Astrocyte (in vitro differentiated cells and primary cell): ENCODE measurements around the gene CDC42BPA. TPM values are rescaled to one million over a fixed set of nuclear protein-coding genes. Genes with fewer than 3 reads are reported as not detected.

ENCODE experiments used
- DNase-seq: peaks from one replicate; pipeline ENCODE4 v3.0.0-alpha.2; 2010; ENCODE audit warnings: low read depth
- FAIRE-seq: peaks from 2 replicates; lab custom pipeline; 2011; peaks lifted over from hg19 to GRCh38; lab: Jason Lieb, UNC
- H2AFZ ChIP-seq: 2 replicates; pipeline ENCODE4 v1.6.0; 2012; ENCODE audit warnings: low read depth, low read length, inconsistent platforms
- H3K27ac ChIP-seq: 2 replicates; pipeline ENCODE4 v1.5.1; 2011; ENCODE audit warnings: low read depth, low read length, inconsistent platforms
- H3K27me3 ChIP-seq: 2 replicates; pipeline ENCODE4 v1.6.0; 2011; ENCODE audit warnings: low read length, inconsistent platforms; ENCODE audit not compliant: insufficient read depth
- H3K36me3 ChIP-seq: 2 replicates; pipeline ENCODE4 v1.5.1; 2011; ENCODE audit warnings: low read length, inconsistent platforms; ENCODE audit not compliant: insufficient read depth
- H3K4me1 ChIP-seq: 2 replicates; pipeline ENCODE4 v1.5.1; 2011; ENCODE audit warnings: low read length, inconsistent platforms; ENCODE audit not compliant: insufficient read depth
- H3K4me2 ChIP-seq: 2 replicates; pipeline ENCODE4 v1.6.0; 2012; ENCODE audit warnings: low read length, inconsistent platforms
- H3K4me3 ChIP-seq: 2 replicates; pipeline ENCODE4 v1.5.1; 2011; ENCODE audit warnings: low read depth, mild to moderate bottlenecking, low read length, inconsistent platforms; ENCODE audit not compliant: insufficient read depth
- H3K79me2 ChIP-seq: 2 replicates; pipeline ENCODE4 v1.6.0; 2012; ENCODE audit warnings: mild to moderate bottlenecking, low read length, inconsistent platforms; ENCODE audit not compliant: insufficient read depth
- H3K9ac ChIP-seq: 2 replicates; pipeline ENCODE4 v1.6.0; 2012; ENCODE audit warnings: mild to moderate bottlenecking, low read length, inconsistent platforms
- H3K9me3 ChIP-seq: 2 replicates; pipeline ENCODE4 v1.5.1; 2012; ENCODE audit warnings: low read depth, mild to moderate bottlenecking, low read length, inconsistent platforms; ENCODE audit not compliant: insufficient read depth
- H4K20me1 ChIP-seq: 2 replicates; pipeline ENCODE4 v1.6.0; 2012; ENCODE audit warnings: low read length, inconsistent platforms; ENCODE audit not compliant: insufficient read depth
- H3K27ac Mint-ChIP-seq: one replicate; pipeline ENCODE4 v1.8.0; 2021; ENCODE audit warnings: mild to moderate bottlenecking, mixed read lengths; ENCODE audit not compliant: unreplicated experiment
- H3K27me3 Mint-ChIP-seq: one replicate; pipeline ENCODE4 v1.8.0; 2021; ENCODE audit warnings: low read depth, mixed read lengths; ENCODE audit not compliant: unreplicated experiment
- H3K36me3 Mint-ChIP-seq: one replicate; pipeline ENCODE4 v1.8.0; 2021; ENCODE audit warnings: low read depth, mixed read lengths; ENCODE audit not compliant: unreplicated experiment
- H3K4me1 Mint-ChIP-seq: one replicate; pipeline ENCODE4 v1.8.0; 2021; ENCODE audit warnings: low read depth, mixed read lengths; ENCODE audit not compliant: unreplicated experiment
- H3K4me3 Mint-ChIP-seq: one replicate; pipeline ENCODE4 v1.8.0; 2021; ENCODE audit warnings: mild to moderate bottlenecking, moderate library complexity, mixed read lengths; ENCODE audit not compliant: unreplicated experiment
- H3K9me3 Mint-ChIP-seq: one replicate; pipeline ENCODE4 v1.8.0; 2021; ENCODE audit warnings: mild to moderate bottlenecking, mixed read lengths; ENCODE audit not compliant: unreplicated experiment
- CTCF ChIP-seq: IDR thresholded peaks from 2 replicates; pipeline ENCODE4 v1.5.1; 2011; ENCODE audit warnings: low read depth, mild to moderate bottlenecking, inconsistent platforms, low read length, moderate library complexity; ENCODE audit not compliant: insufficient read depth
- EZH2 ChIP-seq: IDR thresholded peaks from 2 replicates; pipeline ENCODE4 v1.6.1; 2012; ENCODE audit warnings: mild to moderate bottlenecking, low read length, inconsistent platforms; ENCODE audit not compliant: insufficient read depth
- total RNA-seq: library from RNA; stranded (reverse); gene quantifications from 2 replicates; pipeline ENCODE4 v1.2.1, GENCODE V29; 2021

The CDC42BPA gene
- total RNA-seq, 1 donor from 2014 or later, result 34.5 TPM

- H3K36me3 ChIP-seq, result no peaks in the 10 kb centered on the region
Observed at GRCh38 chr1:226994586-226995364, 323.5 kb downstream of the CDC42BPA start.

GRCh38 chr1:226993814-226994585 lies 324.3 kb downstream of the CDC42BPA start:
- no peak overlapping the region for H3K4me3 ChIP-seq
- Mint-ChIP-seq H3K4me1 (peaks cover 8% of the 10 kb centered on the region), H3K9me3 (peaks cover 3% of the 10 kb centered on the region), H3K36me3 (peaks cover 17% of the 10 kb centered on the region), H3K27ac (no peak overlapping the region), H3K27me3 (no peaks in the 10 kb centered on the region), H3K4me3 (no peak overlapping the region)
- no peak overlapping the region for H3K27ac ChIP-seq
- peaks cover 2% of the 10 kb centered on the region for H4K20me1 ChIP-seq
- H3K36me3 ChIP-seq, result no peaks in the 10 kb centered on the region
- TF ChIP-seq CTCF (no peak), EZH2 (no peak)
- FAIRE-seq, result no peak
- H3K9me3 ChIP-seq, result no peaks in the 10 kb centered on the region
- H3K9ac ChIP-seq, result no peak overlapping the region
- H3K4me1 ChIP-seq, result no peaks in the 10 kb centered on the region
- H3K4me2 ChIP-seq, result no peak overlapping the region
- no peak overlapping the region for H2AFZ ChIP-seq
- H3K79me2 ChIP-seq, result no peaks in the 10 kb centered on the region
- no peaks in the 10 kb centered on the region for H3K27me3 ChIP-seq
- no peak for DNase-seq

More at GRCh38 chr1:226994586-226995364, 323.5 kb downstream of the CDC42BPA start:
- Histone ChIP-seq H3K9me3 (no peaks in the 10 kb centered on the region), H3K27me3 (no peaks in the 10 kb centered on the region), H3K4me1 (no peaks in the 10 kb centered on the region), H3K79me2 (no peaks in the 10 kb centered on the region), H3K4me3 (no peak overlapping the region), H2AFZ (no peak overlapping the region), H3K27ac (no peak overlapping the region), H4K20me1 (peaks cover 2% of the 10 kb centered on the region), H3K4me2 (no peak overlapping the region), H3K9ac (no peak overlapping the region)
- Mint-ChIP-seq H3K27ac (no peak overlapping the region), H3K9me3 (peaks cover 3% of the 10 kb centered on the region), H3K27me3 (no peaks in the 10 kb centered on the region), H3K36me3 (peaks cover 17% of the 10 kb centered on the region), H3K4me3 (no peak overlapping the region), H3K4me1 (peaks cover 5% of the 10 kb centered on the region)
- no peak for TF ChIP-seq CTCF
- TF ChIP-seq EZH2, result no peak
- no peak for FAIRE-seq
- DNase-seq, result no peak
